Suprapubic skin (tissue), 3 donors: ENCODE data around the gene FGF18.

ENCODE experiments used
- EP300 ChIP-seq: sonication (generic); formaldehyde crosslinking; IDR thresholded peaks from one replicate; pipeline ENCODE4 v1.6.1; 2017; ENCODE audit warnings: antibody characterized with exemption
- POLR2A ChIP-seq, 2 donors: fragments of 450-650 bp; IDR thresholded peaks; one replicate each; pipeline ENCODE4 v1.6.1; 2017; ENCODE audit warnings: antibody characterized with exemption in 2 of 2, mild to moderate bottlenecking in 2 of 2, moderate library complexity in 2 of 2
- TF ChIP-seq, protein P1 (sequence below), 2 donors: fragments of 200-600 bp in 1 of 2; fragments of 450-650 bp in 1 of 2; sonication (generic) in 1 of 2; IDR thresholded peaks; one replicate each; pipeline ENCODE4 v1.5.1; 2016 to 2019; ENCODE audit warnings: antibody characterized with exemption in 2 of 2, mild to moderate bottlenecking in 1 of 2, moderate library complexity in 1 of 2

DNA sequence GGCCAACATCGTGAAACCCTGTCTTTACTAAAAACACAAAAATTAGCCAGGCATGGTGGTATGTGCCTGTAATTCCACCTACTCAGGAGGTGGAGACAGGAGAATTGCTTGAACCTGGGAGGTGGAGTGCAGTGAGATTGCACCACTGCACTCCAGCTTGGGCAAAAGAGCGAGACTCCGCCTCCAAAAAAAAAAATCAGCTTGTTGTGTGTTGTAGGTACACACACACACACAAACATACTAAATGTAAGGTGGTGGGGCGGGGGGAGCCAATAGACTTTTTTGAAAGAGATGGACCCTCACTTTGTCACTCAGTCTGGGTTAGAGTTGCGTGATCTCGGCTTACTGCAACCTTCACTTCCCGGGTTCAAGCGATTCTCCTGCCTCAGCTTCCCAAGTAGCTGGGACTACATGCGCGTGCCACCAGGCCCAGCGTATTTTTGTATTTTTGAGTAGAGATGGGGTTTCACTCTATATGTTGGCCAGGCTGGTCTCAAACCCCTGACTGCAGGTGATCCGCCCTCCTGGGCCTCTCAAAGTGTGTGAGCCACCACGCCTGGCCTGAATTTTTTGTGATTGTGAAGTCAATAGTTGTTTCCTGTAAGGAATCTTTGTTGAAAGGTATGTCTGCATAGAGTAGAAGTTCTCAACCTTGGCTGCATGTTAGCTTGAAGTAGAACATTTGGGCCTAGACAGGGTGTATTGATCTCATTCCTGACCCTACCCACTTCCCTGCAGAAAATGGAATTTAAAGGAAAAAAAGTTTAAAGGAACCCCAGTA is 18.1 kb upstream of the FGF18 start:
- TF ChIP-seq, protein P1, sequence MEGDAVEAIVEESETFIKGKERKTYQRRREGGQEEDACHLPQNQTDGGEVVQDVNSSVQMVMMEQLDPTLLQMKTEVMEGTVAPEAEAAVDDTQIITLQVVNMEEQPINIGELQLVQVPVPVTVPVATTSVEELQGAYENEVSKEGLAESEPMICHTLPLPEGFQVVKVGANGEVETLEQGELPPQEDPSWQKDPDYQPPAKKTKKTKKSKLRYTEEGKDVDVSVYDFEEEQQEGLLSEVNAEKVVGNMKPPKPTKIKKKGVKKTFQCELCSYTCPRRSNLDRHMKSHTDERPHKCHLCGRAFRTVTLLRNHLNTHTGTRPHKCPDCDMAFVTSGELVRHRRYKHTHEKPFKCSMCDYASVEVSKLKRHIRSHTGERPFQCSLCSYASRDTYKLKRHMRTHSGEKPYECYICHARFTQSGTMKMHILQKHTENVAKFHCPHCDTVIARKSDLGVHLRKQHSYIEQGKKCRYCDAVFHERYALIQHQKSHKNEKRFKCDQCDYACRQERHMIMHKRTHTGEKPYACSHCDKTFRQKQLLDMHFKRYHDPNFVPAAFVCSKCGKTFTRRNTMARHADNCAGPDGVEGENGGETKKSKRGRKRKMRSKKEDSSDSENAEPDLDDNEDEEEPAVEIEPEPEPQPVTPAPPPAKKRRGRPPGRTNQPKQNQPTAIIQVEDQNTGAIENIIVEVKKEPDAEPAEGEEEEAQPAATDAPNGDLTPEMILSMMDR (IDR thresholded peaks at IDR 0.05), result no peak
- TF ChIP-seq POLR2A (IDR thresholded peaks at IDR 0.05) (no peak), EP300 (no peak)
